PFSK-1 (cell line): Measurements from ENCODE around the gene AJUBA.

Source experiments
- POLR2AphosphoS5 ChIP-seq: IDR thresholded peaks from 2 replicates; pipeline ENCODE4 v1.6.1; 2012; ENCODE audit warnings: low read depth, mild to moderate bottlenecking, control low read depth, low read length, moderate library complexity
- SIN3A ChIP-seq: IDR thresholded peaks from 2 replicates; pipeline ENCODE4 v1.6.1; 2012; ENCODE audit warnings: mild to moderate bottlenecking, low read length, moderate library complexity, borderline replicate concordance; ENCODE audit not compliant: insufficient read depth
- TAF1 ChIP-seq: IDR thresholded peaks from 2 replicates; pipeline ENCODE4 v1.6.1; 2012; ENCODE audit warnings: low read length, control low read depth, borderline replicate concordance; ENCODE audit not compliant: insufficient read depth

- TF ChIP-seq POLR2AphosphoS5 (no peak), TAF1 (no peak), SIN3A (no peak)
Observed at GRCh38 chr14:22995889-22996625, 13.7 kb upstream of the AJUBA start.
